Measurements from ENCODE around the gene CAMK1D. TPM values are rescaled to one million over a fixed set of nuclear protein-coding genes. Genes with fewer than 3 reads are reported as not detected.

The CAMK1D gene
- total and polyA plus RNA-seq, 2 donors (not counting 3 experiments of a cell fraction or from before 2014, with no cell fraction given) = 0.37 to 4.2 TPM

GRCh38 chr10:12884851-12885250 lies 535.5 kb downstream of the CAMK1D start:
- no peak for TF ChIP-seq EZH2 (IDR thresholded peaks at IDR 0.05; ENCODE audit: borderline replicate concordance, low read depth, low read length, severe bottlenecking)
- Histone ChIP-seq H3K4me1 (ENCODE audit: control insufficient read depth, extremely low read depth, insufficient read depth, low read length) (no peaks in the 10 kb centered on the region), H2AFZ (ENCODE audit: low read depth, low read length) (no peak overlapping the region), H3K9me1 (replicated peaks; ENCODE audit: control insufficient read depth, extremely low read depth, insufficient read depth, low read length) (no peaks in the 10 kb centered on the region), H3K27me3 (ENCODE audit: control insufficient read depth in 2 of 2, insufficient read depth in 2 of 2, low read length in 2 of 2) (no peaks in the 10 kb centered on the region), H3K9me3 (replicated peaks; ENCODE audit: control insufficient read depth, insufficient read depth, low read length) (no peaks in the 10 kb centered on the region), H3K36me3 (ENCODE audit: control insufficient read depth in 2 of 2, extremely low read depth in 1 of 2, insufficient read depth in 2 of 2, low read length in 2 of 2) (no peaks in the 10 kb centered on the region), H3K4me3 (replicated peaks in 1 of 3; ENCODE audit: insufficient read depth in 1 of 3, low read depth in 1 of 3, low read length in 3 of 3) (no peak overlapping the region), H3K4me2 (ENCODE audit: insufficient read depth, low read length) (no peak overlapping the region), H3K79me2 (ENCODE audit: control insufficient read depth, insufficient read depth, low read length) (no peaks in the 10 kb centered on the region), H4K20me1 (replicated peaks; ENCODE audit: control insufficient read depth, extremely low read depth, insufficient read depth, low read length) (no peaks in the 10 kb centered on the region), H3K9ac (replicated peaks; ENCODE audit: extremely low read depth, insufficient read depth, low read length) (no peak overlapping the region), H3K27ac (ENCODE audit: insufficient read depth, low read depth, low read length) (no peak overlapping the region)
- FAIRE-seq (no peak), DNase-seq (ENCODE audit: low read depth, low spot score) (no peak)
- dilution Hi-C loops (cut with MboI; ENCODE audit: extremely low pct_ligation_motif_present, low sequenced_read_pairs) (no loop called here), intact Hi-C loops (cut with micrococcal nuclease) (no loop called here)
- POLR2A ChIA-PET = no interaction called here
- no TSS peak for BruUV-seq (replicated peaks)
- CTCF ChIA-PET = interaction anchor here (0.8 to 2.8 kb wide), 3 partner anchors 9 to 103 kb away, joined by 3 to 11 read pairs (median 9); no protein-coding TSS in a partner anchor

MicroRNA genes within 50 kb of the gene (microRNA counts, 767-probe panel; counts per million panel counts)
- microRNA hsa-miR-548q = 723 counts per million, percentile 96 among the panel's probes with 10 or more counts

Small RNA genes lying within 50 kb of the gene (microRNA-seq; reads per million reads assigned to microRNA genes)
- gene MIR4480 (ENCODE audit: borderline number of aligned reads, borderline replicate concordance) (not detected), gene MIR4481 (ENCODE audit: borderline number of aligned reads, borderline replicate concordance) (not detected), gene MIR548Q (ENCODE audit: borderline number of aligned reads, borderline replicate concordance) (not detected)

Small RNA genes lying within 50 kb of the gene (small RNA-seq; reads per million reads assigned to genes)
- gene MIR4480 (ENCODE audit: insufficient read depth, insufficient read length, low read depth, low replicate concordance) (not detected), gene MIR548Q (ENCODE audit: insufficient read depth, insufficient read length, low read depth, low replicate concordance) (not detected), gene RF00279 (ENCODE audit: insufficient read depth, insufficient read length, low read depth, low replicate concordance) (not detected), gene RN7SL198P (ENCODE audit: insufficient read depth, insufficient read length, low read depth, low replicate concordance) (not detected), gene RNU6ATAC39P (ENCODE audit: insufficient read depth, insufficient read length, low read depth, low replicate concordance) (not detected)

Other genes with a start within 250 kb of the CAMK1D start
- gene SEC61A2, start 219.9 kb upstream of the CAMK1D start, total RNA-seq = 7.3 and 9.5 TPM in 2 replicates
- gene SEC61A2, start 219.9 kb upstream of the CAMK1D start, polyA plus RNA-seq = 7.2 and 7.5 TPM in 2 replicates
- 81.8 and 89.0 TPM in 2 replicates for gene NUDT5, start 153.7 kb upstream of the CAMK1D start, total RNA-seq
- gene NUDT5, start 153.7 kb upstream of the CAMK1D start, polyA plus RNA-seq = 67.9 and 87.8 TPM in 2 replicates
- gene CDC123, start 153.4 kb upstream of the CAMK1D start, total RNA-seq = 97.3 and 106 TPM in 2 replicates
- 57.0 and 65.6 TPM in 2 replicates for gene CDC123, start 153.4 kb upstream of the CAMK1D start, polyA plus RNA-seq

All from endothelial cell of umbilical vein (primary cell).